NT2/D1 (cell line): Measurements from ENCODE around the gene P2RY6.

Source experiments
- DNase-seq: peaks from one replicate; pipeline ENCODE4 v3.0.0-alpha.2; 2011; ENCODE audit warnings: low read depth, low spot score
- H3K27me3 ChIP-seq: 2 replicates; pipeline ENCODE4 v1.6.0; 2011; ENCODE audit warnings: mild to moderate bottlenecking; ENCODE audit not compliant: insufficient read length, insufficient read depth
- H3K36me3 ChIP-seq: 2 replicates; pipeline ENCODE4 v1.6.1; 2011; ENCODE audit warnings: mild to moderate bottlenecking, low read length, mixed read lengths; ENCODE audit not compliant: insufficient read depth, insufficient read length
- H3K4me1 ChIP-seq: 2 replicates; pipeline ENCODE4 v1.5.1; 2011; ENCODE audit not compliant: insufficient read depth, insufficient read length
- H3K4me3 ChIP-seq: 2 replicates; pipeline ENCODE4 v1.5.1; 2011; ENCODE audit warnings: low read depth; ENCODE audit not compliant: insufficient read length
- H3K9ac ChIP-seq: 2 replicates; pipeline ENCODE4 v1.6.0; 2011; ENCODE audit warnings: low read depth; ENCODE audit not compliant: insufficient read length
- H3K9me3 ChIP-seq: 2 replicates; pipeline ENCODE4 v1.5.1; 2011; ENCODE audit warnings: mild to moderate bottlenecking, low read length; ENCODE audit not compliant: insufficient read depth
- SUZ12 ChIP-seq: IDR thresholded peaks from 2 replicates; pipeline ENCODE4 v1.6.1; 2011; ENCODE audit not compliant: insufficient read length, insufficient read depth; ENCODE audit errors: extremely low read depth
- YY1 ChIP-seq: IDR thresholded peaks from 2 replicates; pipeline ENCODE4 v1.6.1; 2011; ENCODE audit not compliant: insufficient read length, insufficient read depth
- ZNF274 ChIP-seq: IDR thresholded peaks from 2 replicates; pipeline ENCODE4 v1.6.1; 2011; ENCODE audit warnings: mild to moderate bottlenecking, low read depth, low read length

Gene P2RY6

GRCh38 chr11:73322382-73323306 is 50.5 kb downstream of the P2RY6 start:
- no peak overlapping the region for H3K4me3 ChIP-seq
- no peak for DNase-seq
- no peak for TF ChIP-seq YY1
- TF ChIP-seq ZNF274: no peak
- no peak for TF ChIP-seq SUZ12
- no peaks in the 10 kb centered on the region for H3K9me3 ChIP-seq
- H3K4me1 ChIP-seq: peaks cover 37% of the 10 kb centered on the region
- H3K36me3 ChIP-seq: peaks cover 32% of the 10 kb centered on the region
- no peaks in the 10 kb centered on the region for H3K27me3 ChIP-seq
- peak overlapping the region; percentile 50 for H3K9ac ChIP-seq

GRCh38 chr11:73323464-73323863 is 51.3 kb downstream of the P2RY6 start:
- H3K4me1 ChIP-seq: peaks cover 33% of the 10 kb centered on the region
- TF ChIP-seq YY1 (no peak), SUZ12 (no peak), ZNF274 (no peak)
- no peaks in the 10 kb centered on the region for H3K27me3 ChIP-seq
- H3K9me3 ChIP-seq: no peaks in the 10 kb centered on the region
- no peak overlapping the region for H3K4me3 ChIP-seq
- peak; percentile 70 for DNase-seq
- H3K36me3 ChIP-seq: peaks cover 31% of the 10 kb centered on the region
- peak overlapping the region; percentile 29 for H3K9ac ChIP-seq

DNA sequence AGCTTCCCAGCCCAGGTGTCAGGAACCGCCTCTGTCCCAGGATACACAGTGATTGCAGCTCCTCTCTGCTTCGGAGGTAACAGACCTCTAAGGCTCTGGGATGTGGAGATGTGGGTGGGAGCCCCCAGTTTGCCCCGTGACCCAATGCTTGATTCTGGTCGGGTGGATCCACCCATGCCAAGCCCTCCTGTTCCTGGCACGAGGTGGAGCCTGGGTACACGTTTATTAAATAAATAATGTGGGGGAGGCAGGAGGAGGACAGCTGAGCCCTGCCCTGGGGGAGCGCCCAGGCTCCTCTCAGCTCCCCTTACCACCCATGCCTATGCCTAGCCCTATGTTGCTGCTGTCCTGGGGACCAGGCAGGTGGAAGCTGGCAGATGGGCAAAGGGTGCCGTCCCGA is 52.0 kb downstream of the P2RY6 start:
- peaks cover 35% of the 10 kb centered on the region for H3K4me1 ChIP-seq
- H3K9ac ChIP-seq: peak overlapping the region; percentile 29
- H3K4me3 ChIP-seq: no peak overlapping the region

GRCh38 chr11:73324665-73325035 is 52.5 kb downstream of the P2RY6 start:
- Histone ChIP-seq H3K9ac (no peak overlapping the region), H3K36me3 (peaks cover 25% of the 10 kb centered on the region), H3K4me1 (peaks cover 35% of the 10 kb centered on the region), H3K27me3 (no peaks in the 10 kb centered on the region), H3K9me3 (no peaks in the 10 kb centered on the region), H3K4me3 (no peak overlapping the region)
- TF ChIP-seq SUZ12 (no peak), YY1 (no peak), ZNF274 (no peak)
- DNase-seq: no peak

More for the DNA sequence above, 52.0 kb downstream of the P2RY6 start:
- no peaks in the 10 kb centered on the region for H3K9me3 ChIP-seq
- no peaks in the 10 kb centered on the region for H3K27me3 ChIP-seq
- peaks cover 30% of the 10 kb centered on the region for H3K36me3 ChIP-seq
- DNase-seq: no peak
- no peak for TF ChIP-seq SUZ12
- TF ChIP-seq YY1: no peak
- no peak for TF ChIP-seq ZNF274

GRCh38 chr11:73325036-73325981 is 53.2 kb downstream of the P2RY6 start:
- Histone ChIP-seq H3K9ac (peak overlapping the region; percentile 12), H3K4me1 (peaks cover 35% of the 10 kb centered on the region), H3K36me3 (peaks cover 19% of the 10 kb centered on the region), H3K9me3 (no peaks in the 10 kb centered on the region), H3K27me3 (no peaks in the 10 kb centered on the region), H3K4me3 (no peak overlapping the region)
- no peak for DNase-seq
- TF ChIP-seq SUZ12: no peak
- TF ChIP-seq ZNF274: no peak
- TF ChIP-seq YY1: no peak

- Histone ChIP-seq H3K36me3 (peaks cover 21% of the 10 kb centered on the region), H3K4me1 (peaks cover 40% of the 10 kb centered on the region), H3K27me3 (no peaks in the 10 kb centered on the region), H3K9me3 (no peaks in the 10 kb centered on the region), H3K4me3 (no peak overlapping the region), H3K9ac (peak overlapping the region; percentile 21)
- DNase-seq: no peak
- no peak for TF ChIP-seq SUZ12
- no peak for TF ChIP-seq YY1
- no peak for TF ChIP-seq ZNF274
Observed at GRCh38 chr11:73326929-73327811, 55.0 kb downstream of the P2RY6 start.
